Peyer's patch (tissue), 4 donors: ENCODE data around the gene C16orf95.

Experiments
- CTCF ChIP-seq, 6 experiments: fragments of 450-650 bp in 4 of 6; fragments of 200-600 bp in 2 of 6; sonication (generic) in 1 of 6; IDR thresholded peaks; one replicate each; pipeline ENCODE4 v1.5.1; 2017 to 2019; ENCODE audit warnings: antibody characterized with exemption in 6 of 6, mild to moderate bottlenecking in 3 of 6, moderate library complexity in 1 of 6
- POLR2A ChIP-seq, 2 donors: fragments of 450-650 bp; IDR thresholded peaks; one replicate each; pipeline ENCODE4 v1.5.1; 2017; ENCODE audit warnings: antibody characterized with exemption in 2 of 2, mild to moderate bottlenecking in 2 of 2, moderate library complexity in 2 of 2

GRCh38 chr16:87297918-87298631, 19.1 kb downstream of the C16orf95 start:
- TF ChIP-seq CTCF (IDR thresholded peaks at IDR 0.05) (peak in 4 of 6 experiments; percentile 14 to 44 (median 36)), POLR2A (IDR thresholded peaks at IDR 0.05) (no peak)
